ENCODE measurements around the gene GTF2F1.
"Not testable (repeated sequence)": the region's sequence is repeated elsewhere in the genome, so short reads cannot be mapped to it uniquely, and the experiment has no call there.

GTF2F1 gene

GRCh38 chr19:6352381-6353165 is 40.4 kb downstream of the GTF2F1 start:
- DNase-seq: no peak

GRCh38 chr19:6350688-6351087 is 42.3 kb downstream of the GTF2F1 start:
- DNase-seq: no peak

GRCh38 chr19:6349271-6349670 is 43.7 kb downstream of the GTF2F1 start:
- not testable (repeated sequence) for DNase-seq

GRCh38 chr19:6343462-6343861 is 49.5 kb downstream of the GTF2F1 start:
- DNase-seq: peak; percentile 30

GRCh38 chr19:6340493-6341201 is 52.3 kb downstream of the GTF2F1 start:
- DNase-seq: no peak

GRCh38 chr19:6334490-6335285 is 58.3 kb downstream of the GTF2F1 start:
- no peak for DNase-seq

- DNase-seq: no peak
These were observed 59.5 kb downstream of the GTF2F1 start, which contains the start of gene ACER1 for GRCh38 chr19:6333439-6333838. TSS of gene ACER1 (minus strand) at chr19:6333612. CDS start at chr19:6333551, 61 bp downstream.
